ENCODE results near the gene ADAP1.

The ADAP1 gene

DNA sequence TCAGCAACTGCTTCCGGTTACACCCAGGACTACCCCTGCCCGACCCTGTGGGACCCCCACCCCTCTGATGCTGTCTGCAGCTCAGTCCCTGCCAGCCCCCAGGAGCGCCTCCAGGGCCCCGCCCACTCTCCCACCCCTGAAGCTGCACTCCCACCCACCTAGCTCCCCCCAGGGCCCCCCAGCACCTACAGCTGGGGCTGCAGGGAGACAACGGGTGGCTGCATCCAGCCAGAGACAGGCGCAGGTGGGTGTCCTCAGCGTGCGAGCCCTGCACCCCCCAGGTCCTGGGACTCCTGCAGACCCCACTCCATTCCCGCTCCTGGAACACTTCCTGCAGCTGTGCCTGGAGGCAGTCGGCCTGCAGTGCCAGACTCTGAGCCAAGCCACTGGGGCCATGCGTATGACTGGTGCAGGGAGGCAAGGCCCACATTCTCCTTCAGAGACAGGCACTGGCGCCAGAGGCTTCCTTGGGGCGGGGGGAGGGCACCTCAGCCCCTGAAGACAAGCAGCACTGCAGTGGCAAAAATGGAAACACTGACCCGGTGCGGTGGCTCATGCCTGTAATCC lies 34.6 kb upstream of the ADAP1 start:
- DNase-seq: no peak

DNA sequence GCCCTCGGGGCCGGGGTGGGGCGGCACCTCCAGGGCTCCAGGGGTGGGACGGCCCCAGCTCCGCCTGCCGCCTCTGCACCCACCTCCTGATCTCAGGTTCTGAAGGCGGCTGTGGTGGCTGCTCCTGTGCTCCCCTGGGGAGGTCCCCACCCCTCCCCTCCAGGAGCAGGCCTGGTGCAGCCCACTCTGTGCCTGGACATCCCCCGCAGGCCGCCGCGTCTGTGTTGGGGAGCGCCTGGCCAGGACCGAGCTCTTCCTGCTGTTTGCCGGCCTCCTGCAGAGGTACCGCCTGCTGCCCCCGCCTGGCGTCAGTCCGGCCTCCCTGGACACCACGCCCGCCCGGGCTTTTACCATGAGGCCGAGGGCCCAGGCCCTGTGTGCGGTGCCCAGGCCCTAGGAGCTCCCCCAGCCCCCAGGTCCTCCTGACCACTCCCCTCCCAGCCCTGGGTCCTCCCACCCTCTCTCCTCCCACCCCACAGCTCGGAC lies 34.0 kb upstream of the ADAP1 start:
- DNase-seq: peak in 2 of 4 experiments; percentile 34 to 51

DNA sequence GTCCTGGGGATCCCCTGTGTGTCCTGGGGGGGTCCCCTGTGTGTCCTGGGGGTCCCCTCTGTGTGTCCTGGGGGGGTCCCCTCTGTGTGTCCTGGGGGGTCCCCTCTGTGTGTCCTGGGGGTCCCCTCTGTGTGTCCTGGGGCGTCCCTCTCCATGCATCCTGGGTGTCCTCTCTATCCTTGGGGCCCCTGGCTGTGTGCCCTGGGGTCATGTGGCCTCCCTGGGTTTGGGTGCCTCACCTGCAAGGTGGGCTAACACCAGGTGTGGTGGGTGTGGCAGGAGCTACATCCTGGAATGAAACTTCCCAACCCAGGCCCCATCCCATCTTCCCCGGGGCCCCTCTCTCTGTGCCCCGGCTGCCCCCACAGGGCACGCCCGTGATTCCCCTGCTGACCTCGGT lies 33.4 kb upstream of the ADAP1 start:
- DNase-seq: no peak

DNA sequence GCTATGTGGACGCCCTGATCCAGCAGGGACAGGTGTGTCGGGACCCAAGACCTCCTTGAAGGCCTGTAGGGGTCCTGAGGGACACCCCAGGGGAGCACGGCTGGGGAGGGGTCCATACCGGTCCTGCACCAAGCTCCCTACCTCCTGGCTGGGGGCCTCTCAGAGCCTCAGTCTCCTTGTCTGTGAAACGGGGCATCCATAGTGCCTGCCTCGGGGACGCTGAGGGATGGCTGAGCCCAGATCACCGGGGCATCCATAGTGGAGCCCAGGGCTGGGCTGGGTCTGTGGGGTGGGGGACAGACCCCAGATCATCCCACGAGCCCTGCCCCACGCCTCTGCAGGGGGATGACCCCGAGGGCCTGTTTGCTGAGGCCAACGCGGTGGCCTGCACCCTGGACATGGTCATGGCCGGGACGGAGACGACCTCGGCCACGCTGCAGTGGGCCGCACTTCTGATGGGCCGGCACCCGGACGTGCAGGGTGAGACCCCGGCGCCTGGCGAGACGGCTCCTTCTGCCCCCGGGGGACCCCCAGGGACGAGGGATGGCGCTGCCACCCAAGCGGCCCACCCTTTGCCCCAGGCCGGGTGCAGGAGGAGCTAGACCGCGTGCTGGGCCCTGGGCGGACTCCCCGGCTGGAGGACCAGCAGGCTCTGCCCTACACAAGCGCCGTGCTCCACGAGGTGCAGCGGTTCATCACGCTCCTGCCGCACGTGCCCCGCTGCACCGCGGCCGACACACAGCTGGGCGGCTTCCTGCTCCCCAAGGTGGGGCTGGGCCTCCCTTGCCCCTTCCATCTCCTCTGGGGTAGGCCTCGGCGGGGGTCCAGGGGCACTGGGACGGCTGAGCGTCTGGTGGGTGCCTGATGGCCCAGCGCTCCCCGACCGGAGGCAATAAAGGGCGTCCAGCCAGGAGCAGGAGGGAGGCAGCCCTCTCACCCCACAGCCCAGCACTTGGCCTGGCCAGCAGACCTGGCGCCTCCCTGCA lies 32.6 kb upstream of the ADAP1 start:
- DNase-seq: no peak

DNA sequence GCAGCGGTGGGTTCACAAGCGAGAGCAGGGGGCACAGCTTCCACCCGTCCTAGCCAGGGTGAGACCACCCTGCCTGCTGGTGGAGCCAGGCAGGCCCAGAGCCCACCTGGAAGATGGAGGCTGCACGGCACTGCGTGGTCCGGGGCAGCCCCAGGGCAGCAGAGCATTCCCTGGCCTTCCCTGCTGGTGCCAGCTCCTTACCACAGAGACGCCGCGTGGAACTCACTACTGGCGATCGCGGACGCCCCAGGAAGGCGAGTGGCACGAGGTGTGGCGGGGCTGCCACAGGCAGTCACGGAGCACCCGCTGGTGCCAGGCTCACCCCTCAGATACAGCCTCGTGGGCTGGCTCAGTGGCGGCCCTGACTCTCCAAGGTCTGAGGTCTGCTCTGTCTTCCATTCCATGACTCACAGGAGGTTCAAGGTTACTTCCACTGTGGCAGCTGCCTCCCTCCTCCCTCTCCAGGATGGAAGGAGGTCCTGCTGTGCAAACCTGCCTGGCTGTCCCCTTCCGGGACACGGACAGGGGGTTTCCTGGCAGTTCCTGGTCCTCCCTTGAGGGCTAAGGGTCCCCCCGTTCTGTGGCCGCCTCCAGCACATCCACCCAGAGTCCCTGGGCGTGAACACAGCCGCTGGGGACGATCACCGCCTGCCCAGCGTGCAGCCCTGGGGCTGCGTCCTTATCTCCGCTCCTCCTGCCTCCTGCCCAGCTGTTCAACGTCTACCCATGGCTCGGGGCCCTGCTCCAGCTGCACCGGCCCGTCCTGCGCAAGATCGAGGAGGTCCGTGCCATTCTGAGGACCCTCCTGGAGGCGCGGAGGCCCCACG lies 31.6 kb upstream of the ADAP1 start:
- DNase-seq: no peak

DNA sequence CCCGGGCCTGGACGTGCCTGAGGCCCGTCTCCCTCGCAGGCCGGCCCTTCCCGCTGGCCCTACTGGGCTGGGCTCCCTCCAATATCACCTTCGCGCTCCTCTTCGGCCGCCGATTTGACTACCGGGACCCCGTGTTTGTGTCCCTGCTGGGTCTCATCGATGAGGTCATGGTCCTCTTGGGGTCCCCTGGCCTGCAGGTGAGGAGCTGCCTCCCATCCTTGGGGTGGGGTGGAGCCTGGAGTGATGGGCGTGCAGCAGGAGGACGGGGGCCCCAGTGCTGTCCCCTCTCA lies 30.6 kb upstream of the ADAP1 start:
- DNase-seq: no peak

DNA sequence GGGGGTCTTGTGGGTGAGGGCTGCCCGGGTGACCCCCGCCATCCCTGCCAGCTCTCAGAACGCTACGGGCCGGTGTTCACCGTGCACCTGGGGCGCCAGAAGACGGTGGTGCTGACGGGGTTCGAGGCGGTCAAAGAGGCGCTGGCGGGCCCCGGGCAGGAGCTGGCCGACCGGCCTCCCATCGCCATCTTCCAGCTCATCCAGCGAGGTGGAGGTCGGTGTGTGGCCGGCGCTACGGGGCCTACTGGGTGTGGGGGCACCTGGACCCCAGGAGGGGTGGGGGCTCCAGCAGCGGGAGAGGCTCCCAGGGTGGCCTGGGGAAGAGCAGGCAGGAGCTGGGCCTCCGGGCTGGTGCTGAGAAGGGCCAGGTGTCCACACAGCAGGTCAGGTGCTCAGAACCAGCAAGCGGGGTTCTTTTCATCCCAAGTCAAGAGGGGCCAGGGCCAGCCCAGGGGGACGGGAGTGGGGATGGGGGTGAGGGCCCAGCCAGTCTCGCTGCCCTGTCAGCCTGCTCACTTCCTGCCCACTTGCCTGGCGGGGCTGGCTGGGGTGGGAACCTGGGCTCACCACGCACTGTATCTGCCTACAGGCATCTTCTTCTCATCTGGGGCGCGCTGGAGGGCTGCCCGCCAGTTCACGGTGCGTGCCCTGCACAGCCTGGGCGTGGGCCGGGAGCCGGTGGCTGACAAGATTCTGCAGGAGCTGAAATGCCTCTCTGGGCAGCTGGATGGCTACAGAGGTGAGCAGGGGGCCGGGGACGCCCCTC lies 30.1 kb upstream of the ADAP1 start:
- DNase-seq: no peak

DNA sequence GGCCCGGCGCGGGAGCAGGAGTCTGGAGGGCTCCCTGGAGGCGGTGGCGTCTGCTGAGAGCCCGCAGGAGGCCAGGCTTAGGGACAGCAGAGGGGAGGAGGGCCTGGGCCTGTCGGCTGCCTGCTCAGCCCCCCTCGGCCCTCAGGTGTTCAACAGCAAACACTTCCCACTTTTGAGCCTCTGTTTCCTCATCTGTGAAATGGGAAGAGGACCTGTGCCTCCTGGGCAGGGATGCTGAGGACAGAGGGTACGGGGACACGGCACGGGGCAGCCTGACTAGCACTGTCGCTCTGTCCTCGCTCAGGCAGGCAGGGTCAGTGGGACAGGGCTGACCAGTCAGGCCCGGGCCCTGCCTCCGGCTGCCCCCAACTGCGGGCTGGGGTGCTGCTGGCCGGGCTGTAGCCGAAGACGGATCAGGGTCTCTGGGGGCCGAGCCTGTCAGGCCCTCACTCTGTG lies 29.2 kb upstream of the ADAP1 start:
- DNase-seq: no peak

DNA sequence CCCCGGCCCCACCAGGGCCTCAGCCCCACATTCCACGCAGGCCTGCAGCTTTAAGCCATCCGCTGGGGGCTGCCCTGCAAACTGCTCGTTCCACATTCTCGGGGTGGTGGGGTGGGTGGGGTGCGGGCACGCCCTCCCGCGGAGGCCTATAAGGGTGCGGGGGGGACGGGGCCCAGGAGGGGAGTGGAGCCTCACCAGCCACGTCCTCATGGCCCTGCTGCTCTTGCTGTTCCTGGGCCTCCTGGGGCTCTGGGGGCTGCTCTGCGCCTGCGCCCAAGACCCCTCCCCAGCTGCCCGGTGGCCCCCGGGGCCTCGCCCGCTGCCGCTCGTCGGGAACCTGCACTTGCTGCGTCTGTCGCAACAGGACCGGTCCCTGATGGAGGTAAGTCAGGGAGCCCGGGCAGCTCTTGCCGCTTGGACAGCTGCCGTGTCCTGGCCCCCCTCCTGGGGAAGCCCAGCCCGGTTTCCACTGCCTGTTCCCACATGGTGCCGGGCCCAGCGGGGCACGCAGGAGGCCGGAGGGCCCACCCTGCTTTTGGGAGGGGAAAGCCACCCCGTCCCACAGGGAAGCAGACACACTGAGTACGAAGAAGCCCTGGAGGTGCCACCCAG lies 28.6 kb upstream of the ADAP1 start, which contains the start of gene CYP2W1:
TSS of gene CYP2W1 (plus strand) at position 178 of the 612 bp plus-strand sequence. CDS start at position 209, 31 bp downstream.
- no peak for DNase-seq

DNA sequence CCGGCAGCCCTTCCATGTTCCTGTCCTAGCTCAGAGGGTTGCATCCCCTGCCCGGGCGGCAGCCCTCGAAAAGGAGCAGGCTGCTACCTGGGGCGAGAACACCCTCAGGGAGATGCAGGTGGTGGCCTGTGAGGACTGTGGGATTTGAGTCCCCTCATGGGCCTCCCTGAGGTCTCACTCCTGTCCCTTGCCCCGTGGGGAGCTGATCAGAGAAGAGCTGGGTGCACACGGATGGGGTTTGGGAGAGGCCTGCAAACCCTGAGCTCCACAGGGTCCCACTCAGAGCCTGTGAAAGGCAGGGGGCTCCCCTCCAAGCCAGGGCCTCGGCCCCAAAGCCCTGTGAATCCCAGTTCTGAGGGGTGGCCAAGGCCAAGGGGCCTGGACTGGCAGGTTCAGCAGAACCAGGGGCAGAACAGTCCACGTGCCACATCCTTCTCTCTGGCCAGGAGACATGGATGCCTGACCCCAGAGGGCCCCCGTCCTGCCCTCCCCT lies 28.1 kb upstream of the ADAP1 start:
- DNase-seq: no peak

DNA sequence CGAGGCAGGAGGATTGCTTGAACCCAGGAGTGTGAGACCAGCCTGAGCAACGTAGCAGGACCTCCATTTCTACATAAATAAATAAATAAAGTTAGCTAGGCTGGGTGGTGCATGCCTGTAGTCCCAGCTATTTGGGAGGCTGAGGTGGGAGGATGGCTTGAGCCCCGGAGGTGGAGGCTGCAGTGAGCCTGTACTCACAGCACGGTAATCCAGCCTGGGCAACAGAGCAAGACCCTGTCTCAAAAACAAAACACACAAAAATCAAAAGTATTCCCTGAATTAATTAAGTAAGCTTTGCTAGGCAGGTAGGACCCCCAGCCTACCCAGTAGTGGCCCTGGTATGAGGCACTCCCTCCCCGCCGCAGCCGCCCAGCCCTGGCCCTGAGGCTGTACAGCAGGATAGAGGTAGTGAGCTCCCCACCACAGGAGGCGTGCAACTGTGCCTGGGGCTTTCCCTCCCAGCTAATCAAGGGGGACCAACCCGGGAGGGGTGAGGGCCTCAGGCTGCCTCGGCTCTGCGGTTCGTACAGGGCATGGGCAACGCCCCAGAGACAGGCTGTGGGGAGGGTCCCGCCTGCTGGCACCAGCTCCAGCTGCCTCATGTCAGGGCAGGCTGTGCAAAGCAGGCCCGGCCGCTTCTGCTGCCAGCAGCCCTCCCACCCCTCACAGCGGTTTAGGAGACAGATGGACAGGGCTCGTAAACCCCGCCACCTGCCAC lies 27.5 kb upstream of the ADAP1 start:
- no peak for DNase-seq

DNA sequence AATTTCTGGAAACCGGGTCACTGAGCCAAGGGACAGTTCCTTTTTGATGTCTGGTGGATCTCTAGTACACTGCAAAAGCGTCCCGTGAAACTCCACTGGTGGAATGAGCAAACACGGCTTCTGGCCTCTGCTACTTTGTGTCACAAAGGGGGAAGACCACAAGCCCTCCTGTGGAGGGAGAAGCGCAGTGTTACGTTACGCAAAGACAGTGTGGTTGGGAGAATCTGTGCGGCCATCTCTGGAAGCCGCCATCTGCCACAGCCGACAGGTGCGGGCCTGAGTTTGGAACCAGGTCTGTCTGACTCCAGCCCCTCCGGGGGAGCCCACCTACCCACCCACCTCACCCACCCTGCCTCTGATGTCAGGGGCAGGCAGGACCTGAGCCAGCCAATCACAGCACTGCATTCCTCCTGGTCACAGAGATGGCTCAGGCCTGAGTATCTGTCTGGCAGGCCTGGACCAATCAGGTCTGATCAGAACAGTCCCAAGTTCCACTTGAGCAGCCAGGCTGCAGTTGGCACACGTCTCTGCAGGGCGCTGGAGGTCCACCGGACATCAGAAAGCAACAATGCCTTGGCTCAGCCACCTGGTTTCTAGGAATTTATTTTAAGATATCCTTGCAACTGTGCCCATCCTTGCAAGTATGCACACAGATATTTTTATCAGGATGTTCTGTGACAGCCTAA lies 25.5 kb upstream of the ADAP1 start:
- no peak for DNase-seq

DNA sequence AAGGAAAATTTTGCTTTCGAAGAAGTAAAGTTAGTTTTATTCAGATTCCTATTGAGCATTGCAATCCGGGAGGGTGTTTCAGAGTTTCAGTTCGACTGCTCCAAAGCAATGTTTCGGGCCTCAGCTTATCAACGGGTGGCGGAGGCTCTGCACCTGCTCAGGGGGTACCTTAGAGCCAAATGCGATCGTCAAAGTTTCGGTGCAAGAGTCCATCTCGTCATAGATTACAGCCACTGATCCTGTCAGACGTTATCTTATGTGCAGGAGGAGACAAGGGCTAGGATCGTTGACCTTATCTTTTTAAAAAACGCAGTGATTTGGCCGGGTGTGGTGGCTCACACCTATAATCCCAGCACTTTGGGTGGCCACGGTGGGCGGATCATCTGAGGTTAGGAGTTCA lies 24.7 kb upstream of the ADAP1 start:
- no peak for DNase-seq

DNA sequence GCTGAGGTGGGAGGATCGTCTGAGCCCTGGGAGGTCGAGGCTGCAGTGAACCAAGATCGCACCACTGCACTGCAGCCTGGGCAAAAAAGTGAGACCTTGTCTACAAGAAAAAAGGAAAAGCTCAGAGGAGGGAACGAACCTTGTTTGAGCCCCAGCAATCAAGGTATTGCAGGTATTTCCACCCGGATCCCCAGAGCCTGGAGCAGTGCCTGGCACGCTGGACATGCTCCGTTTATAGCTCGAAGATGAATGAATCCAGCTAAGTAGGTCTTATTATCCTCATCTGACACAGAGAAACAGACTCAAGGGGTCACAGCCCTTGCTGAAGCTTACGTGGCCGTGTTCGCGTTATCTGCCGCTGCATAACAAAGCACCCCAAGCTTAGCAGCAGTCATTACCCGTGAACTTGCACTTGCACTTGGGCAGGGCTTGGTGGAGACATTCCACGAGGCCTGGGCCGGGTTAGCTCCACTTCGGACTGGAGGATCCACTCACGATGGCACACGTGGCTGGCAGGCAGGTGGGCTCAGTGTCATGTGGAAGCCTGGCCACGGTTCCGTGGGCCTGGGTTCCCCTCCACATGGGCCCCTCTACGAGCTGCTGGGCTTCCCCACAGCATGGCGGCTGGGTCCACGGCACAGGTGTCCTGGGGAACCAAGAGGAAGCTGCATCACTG lies 24.1 kb upstream of the ADAP1 start:
- no peak for DNase-seq

DNA sequence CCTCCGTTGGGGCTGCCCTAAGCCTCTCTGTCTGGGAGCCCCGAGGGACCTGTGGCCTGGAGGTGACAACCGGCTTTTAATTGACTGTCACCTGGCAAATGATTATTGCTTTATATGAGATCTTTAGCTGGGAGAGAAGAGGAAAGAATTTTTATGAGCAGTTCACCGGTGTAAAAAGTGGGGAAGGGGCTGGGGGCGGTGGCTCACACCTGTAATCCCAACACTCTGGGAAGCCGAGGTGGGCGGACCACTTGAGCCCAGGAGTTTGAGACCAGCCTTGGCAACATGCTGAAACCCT lies 23.5 kb upstream of the ADAP1 start:
- no peak for DNase-seq

DNA sequence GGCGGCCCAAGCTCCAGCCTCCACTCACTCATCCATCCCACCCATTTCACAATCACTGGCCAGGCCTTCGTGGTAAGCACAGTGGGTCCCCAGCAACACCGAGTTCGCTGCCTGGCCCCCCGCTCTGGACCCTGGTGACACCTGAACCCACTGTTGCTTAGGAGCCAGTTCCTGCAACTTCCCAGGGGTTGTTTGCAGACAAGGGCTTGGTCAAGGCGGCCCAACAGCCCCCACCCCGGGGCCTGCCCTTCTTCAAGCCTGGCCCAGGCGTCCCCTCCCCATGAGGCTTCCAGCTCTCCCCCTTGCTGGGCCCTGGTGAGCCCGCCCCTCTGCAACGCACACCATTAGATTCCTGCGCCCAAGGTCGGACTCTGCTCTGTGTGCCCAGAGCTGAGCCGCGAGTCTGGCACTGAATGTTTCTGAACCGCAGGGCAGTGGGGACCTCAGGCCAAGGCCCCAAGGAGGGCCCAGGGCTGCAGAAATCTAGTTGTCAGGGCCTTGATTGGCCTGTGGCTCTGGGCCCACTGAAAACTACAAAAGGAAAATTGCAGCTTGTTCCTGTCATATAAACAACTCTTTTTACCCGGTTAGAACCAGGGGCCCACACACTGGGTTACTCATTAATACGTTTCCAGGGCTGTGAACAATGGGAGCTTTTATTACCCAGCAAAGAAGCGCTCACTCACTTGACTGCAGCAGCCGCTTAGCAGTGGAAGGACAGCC lies 23.0 kb upstream of the ADAP1 start:
- no peak for DNase-seq

DNA sequence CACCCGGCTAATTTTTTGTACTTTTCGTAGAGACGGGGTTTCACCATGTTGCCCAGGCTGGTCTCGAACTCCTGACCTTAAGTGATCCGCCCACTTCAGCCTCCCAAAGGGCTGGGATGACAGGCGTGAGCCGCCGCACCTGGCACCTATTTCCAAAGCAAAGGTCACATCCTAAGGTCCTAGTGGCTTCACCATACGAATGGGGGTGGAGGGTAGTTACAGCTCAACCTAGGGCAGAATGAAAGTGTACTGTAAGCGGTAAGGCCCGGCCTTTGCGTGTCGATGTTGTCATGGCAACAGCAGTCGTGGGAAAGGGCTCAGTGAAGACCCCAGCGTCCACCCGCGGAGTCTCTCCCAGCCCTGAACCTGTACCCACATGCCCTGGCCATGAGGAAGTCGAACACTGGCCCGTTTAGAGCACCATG lies 22.4 kb upstream of the ADAP1 start:
- no peak for DNase-seq

DNA sequence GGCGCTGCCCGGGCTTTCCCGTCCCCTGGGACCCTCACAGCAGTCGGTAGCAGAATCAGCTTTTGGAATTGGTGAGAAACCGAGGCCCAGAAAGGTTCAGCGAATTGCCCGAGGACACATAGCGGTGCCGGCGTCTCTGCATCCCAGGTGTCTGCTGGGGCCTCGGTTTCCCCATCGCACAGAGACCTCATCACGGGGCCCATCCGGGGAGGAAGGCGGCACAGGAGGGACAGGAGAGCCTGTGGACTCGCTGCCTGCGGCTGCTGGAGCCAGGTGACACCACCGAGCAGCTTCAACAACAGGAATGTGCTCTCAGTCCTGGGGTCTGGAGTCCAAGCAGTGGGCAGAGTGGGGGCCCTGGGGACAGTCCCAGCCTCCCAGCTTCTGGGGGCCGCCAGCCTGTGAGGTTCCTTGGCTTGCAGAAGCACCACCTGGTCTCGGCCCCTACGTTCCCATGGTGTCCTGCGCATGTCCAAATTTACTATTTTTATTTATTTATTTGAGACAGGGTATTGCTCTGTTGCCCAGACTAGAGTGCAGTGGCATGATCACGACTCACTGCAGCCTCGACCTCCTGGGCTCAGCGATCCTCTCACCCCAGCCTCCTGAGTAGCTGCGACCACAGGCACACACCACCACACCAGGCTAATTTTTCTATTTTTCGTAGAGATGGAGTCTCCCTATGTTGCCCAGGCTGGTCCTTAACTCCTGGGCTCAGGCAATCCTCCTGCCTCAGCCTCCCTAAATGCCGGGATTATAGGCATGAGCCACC lies 21.4 kb upstream of the ADAP1 start:
- no peak for DNase-seq

Measured in suppressor macrophage (primary cell).